ENCODE results near the gene FCRL5. TPM values are rescaled to one million over a fixed set of nuclear protein-coding genes. Genes with fewer than 3 reads are reported as not detected.
"Not testable (repeated sequence)": the region's sequence is repeated elsewhere in the genome, so short reads cannot be mapped to it uniquely, and the experiment has no call there.

FCRL5 gene
- total and polyA plus RNA-seq, 8 donors = 0.02 to 1.4 (median 0.09) TPM; not detected in 3

DNA sequence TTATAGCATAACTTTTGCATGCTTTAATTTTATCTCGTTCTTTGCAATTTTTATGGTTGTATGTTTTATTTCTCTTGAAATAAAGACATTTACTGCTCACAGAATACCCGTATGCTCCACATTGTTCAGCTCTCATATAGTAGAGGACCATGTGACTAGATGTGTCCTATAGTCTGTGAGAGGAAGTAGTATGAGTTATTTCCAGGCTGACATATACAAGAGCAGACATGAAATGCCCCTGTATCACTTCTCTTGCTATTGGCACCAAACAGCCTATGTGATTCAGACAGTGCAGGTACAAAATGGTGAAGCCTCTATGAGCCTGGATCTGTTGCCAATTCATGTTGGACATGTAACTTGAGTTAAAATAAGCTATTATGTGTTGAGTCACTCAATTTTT, 5.8 kb upstream of the FCRL5 start:
- ATAC-seq (no peak), FAIRE-seq (no peak), DNase-seq (no peak)
- no peak overlapping the region for H3K4me3 ChIP-seq
- H3K27ac ChIP-seq = no peak overlapping the region
- peaks cover 0 to 4% (median 0%) of the 10 kb centered on the region in 4 donors for H3K27me3 ChIP-seq
- WGBS, 2 donors = 64 to 75% methylated on average over 2 of the region's 2 CpGs
- H3K36me3 ChIP-seq = no peaks in the 10 kb centered on the region
- intact Hi-C loops (cut with DNase I) = no loop called here
- no peaks in the 10 kb centered on the region for H3K9me3 ChIP-seq
- TF ChIP-seq, protein P1, sequence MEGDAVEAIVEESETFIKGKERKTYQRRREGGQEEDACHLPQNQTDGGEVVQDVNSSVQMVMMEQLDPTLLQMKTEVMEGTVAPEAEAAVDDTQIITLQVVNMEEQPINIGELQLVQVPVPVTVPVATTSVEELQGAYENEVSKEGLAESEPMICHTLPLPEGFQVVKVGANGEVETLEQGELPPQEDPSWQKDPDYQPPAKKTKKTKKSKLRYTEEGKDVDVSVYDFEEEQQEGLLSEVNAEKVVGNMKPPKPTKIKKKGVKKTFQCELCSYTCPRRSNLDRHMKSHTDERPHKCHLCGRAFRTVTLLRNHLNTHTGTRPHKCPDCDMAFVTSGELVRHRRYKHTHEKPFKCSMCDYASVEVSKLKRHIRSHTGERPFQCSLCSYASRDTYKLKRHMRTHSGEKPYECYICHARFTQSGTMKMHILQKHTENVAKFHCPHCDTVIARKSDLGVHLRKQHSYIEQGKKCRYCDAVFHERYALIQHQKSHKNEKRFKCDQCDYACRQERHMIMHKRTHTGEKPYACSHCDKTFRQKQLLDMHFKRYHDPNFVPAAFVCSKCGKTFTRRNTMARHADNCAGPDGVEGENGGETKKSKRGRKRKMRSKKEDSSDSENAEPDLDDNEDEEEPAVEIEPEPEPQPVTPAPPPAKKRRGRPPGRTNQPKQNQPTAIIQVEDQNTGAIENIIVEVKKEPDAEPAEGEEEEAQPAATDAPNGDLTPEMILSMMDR (IDR thresholded peaks at IDR 0.05) = no peak
- no peaks in the 10 kb centered on the region for H3K4me1 ChIP-seq

DNA sequence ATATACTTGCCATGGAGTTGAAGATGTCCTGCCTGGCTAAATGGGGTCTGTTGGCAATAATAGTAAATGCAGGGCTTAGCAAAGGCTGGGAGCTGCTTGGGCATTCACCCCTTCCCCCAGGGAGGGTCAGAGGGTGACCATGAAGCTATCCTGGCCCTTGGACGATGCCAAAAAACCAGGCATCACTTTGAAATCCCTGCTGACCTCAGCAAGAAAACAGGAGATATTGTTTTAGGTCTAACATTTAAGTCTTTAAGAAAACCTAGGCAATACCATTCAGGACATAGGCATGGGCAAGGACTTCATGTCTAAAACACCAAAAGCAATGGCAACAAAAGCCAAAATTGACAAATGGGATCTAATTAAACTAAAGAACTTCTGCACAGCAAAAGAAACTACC, 4.2 kb downstream of the FCRL5 start:
- H3K27ac ChIP-seq; ATAC-seq; H3K4me1 ChIP-seq; DNase-seq; intact Hi-C loops (cut with DNase I); H3K9me3 ChIP-seq; FAIRE-seq; H3K4me3 ChIP-seq; H3K36me3 ChIP-seq; H3K27me3 ChIP-seq: not testable (repeated sequence)
- 53 to 68% methylated on average over 1 of the region's 1 CpG for WGBS, 2 donors

DNA sequence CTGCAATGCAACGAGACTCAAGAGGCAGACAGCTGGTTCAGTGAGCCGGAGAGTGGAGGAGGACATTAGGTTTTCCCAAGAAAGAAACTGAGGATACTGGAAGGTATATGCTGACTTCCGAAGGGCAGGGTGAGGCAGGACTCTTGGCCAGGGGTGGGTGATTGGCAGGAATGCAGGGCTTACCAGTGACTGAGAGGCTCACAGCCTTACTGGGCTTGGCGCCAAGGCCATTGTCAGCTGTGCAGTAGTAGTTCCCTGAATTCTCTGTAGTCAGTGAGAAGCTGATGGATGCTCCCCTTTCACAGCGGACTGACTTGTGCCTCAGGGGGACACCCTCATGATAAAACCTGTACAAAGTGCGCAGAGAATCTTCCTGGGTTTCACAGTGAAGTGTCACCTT, 9.6 kb downstream of the FCRL5 start:
- Histone ChIP-seq H3K4me3 (no peak overlapping the region), H3K27me3 (no peaks in the 10 kb centered on the region), H3K4me1 (no peaks in the 10 kb centered on the region), H3K27ac (no peak overlapping the region), H3K36me3 (no peaks in the 10 kb centered on the region), H3K9me3 (no peaks in the 10 kb centered on the region)
- intact Hi-C loops (cut with DNase I) = no loop called here
- FAIRE-seq = no peak
- peak in 1 of 4 donors; percentile 40 for ATAC-seq
- TF ChIP-seq, protein P1 (IDR thresholded peaks at IDR 0.05) = no peak
- 51 to 68% methylated on average over 6 of the region's 6 CpGs for WGBS, 2 donors
- peak in 4 of 6 donors; percentile 15 to 63 (median 52) for DNase-seq

DNA sequence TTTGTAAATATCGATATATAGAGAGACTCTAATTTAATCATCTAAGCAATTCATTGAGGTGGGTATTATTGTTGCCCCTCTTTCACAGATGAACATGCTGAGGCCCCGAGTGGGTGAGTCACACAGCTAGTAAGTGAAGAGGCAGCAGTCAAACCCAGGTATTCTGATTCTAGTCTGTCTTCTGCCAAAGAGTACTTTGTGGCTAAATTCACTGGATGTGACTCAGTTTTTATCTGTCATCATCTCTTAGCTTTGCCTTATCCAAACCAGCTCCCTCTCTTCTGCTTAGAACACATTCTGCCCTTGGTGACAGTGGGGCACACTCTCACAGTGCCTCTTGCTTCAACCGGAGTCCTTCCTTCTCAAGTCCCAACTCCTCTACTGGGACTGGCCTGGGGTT, 11.5 kb downstream of the FCRL5 start:
- ATAC-seq = no peak
- no peak overlapping the region for H3K4me3 ChIP-seq
- no peak for FAIRE-seq
- no peak overlapping the region for H3K27ac ChIP-seq
- no peaks in the 10 kb centered on the region for H3K36me3 ChIP-seq
- WGBS, 2 donors = 60 to 72% methylated on average over 3 of the region's 3 CpGs
- no peak for DNase-seq
- TF ChIP-seq, protein P1 (IDR thresholded peaks at IDR 0.05) = no peak
- intact Hi-C loops (cut with DNase I) = no loop called here
- H3K9me3 ChIP-seq = no peaks in the 10 kb centered on the region
- no peaks in the 10 kb centered on the region for H3K27me3 ChIP-seq
- no peaks in the 10 kb centered on the region for H3K4me1 ChIP-seq

DNA sequence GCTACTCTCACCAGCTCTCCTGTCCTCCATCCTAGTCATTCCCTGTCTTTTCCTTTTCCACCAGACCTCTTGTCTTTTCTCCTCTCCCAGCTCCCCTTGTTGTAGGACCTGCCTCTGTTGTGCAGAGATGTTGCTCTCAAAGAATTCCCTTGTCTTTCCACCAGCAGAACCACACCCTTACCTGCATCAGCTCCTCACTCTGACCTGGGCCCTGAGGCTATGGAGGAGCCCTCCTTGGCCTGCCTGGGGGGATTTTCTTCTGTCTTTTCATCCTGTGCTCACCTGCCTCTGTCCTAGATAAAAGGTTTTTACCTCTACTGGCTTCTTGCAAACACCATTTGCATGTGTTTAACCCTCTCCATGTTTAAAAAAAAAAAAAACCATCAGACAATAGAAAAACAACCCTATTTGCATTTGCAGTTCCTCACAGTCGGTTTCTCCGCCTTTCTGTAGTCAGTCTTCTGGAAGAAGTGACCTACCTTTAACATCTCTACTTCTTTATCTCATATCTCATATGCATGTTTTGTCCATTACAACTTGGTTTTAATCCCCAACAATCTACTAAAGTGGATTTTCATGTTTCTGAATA, 12.1 kb downstream of the FCRL5 start:
- Histone ChIP-seq H3K27me3 (no peaks in the 10 kb centered on the region), H3K4me1 (no peaks in the 10 kb centered on the region), H3K9me3 (no peaks in the 10 kb centered on the region), H3K27ac (no peak overlapping the region), H3K36me3 (no peaks in the 10 kb centered on the region), H3K4me3 (no peak overlapping the region)
- TF ChIP-seq, protein P1 (IDR thresholded peaks at IDR 0.05) = no peak
- 16 to 76% methylated on average over 2 of the region's 2 CpGs for WGBS, 2 donors
- DNase-seq (no peak), FAIRE-seq (no peak), ATAC-seq (no peak)
- intact Hi-C loops (cut with DNase I) = no loop called here
